ENCODE measurements around the gene ASMTL. TPM values are rescaled to one million over a fixed set of nuclear protein-coding genes. Genes with fewer than 3 reads are reported as not detected.

ASMTL gene
- total RNA-seq, 6 experiments from 2014 or later = 12.5 to 27.3 (median 18.6) TPM

GRCh38 chrX:1419545-1420355, 33.0 kb downstream of the ASMTL start:
- peaks cover 0 to 1% (median 0%) of the 10 kb centered on the region in 4 donors for H3K36me3 ChIP-seq

GRCh38 chrX:1418901-1419544, 33.7 kb downstream of the ASMTL start:
- ATAC-seq (peak in 2 of 4 donors; percentile 8 to 16), DNase-seq (peak in 1 of 3 donors; percentile 48)
- no peaks in the 10 kb centered on the region for H3K27me3 ChIP-seq
- H3K9me3 ChIP-seq = no peaks in the 10 kb centered on the region
- TF ChIP-seq POLR2A (IDR thresholded peaks at IDR 0.05) = no peak
- TF ChIP-seq CTCF (IDR thresholded peaks at IDR 0.05) = no peak
- no peak overlapping the region for H3K27ac ChIP-seq
- whole genome bisulfite sequencing (ENCODE audit: insufficient coverage, low coverage, low lambda C conversion rate, missing lambda C conversion rate) = no CpG with 5 or more reads among the region's 29 CpGs
- intact Hi-C loops (cut with DNase I) = no loop called here
- H3K4me3 ChIP-seq = no peak overlapping the region
- no peaks in the 10 kb centered on the region for H3K4me1 ChIP-seq
- H3K36me3 ChIP-seq = peaks cover 0 to 2% (median under 1%) of the 10 kb centered on the region in 4 donors

More at GRCh38 chrX:1419545-1420355, 33.0 kb downstream of the ASMTL start:
- intact Hi-C loops (cut with DNase I) = no loop called here
- WGBS (ENCODE audit: insufficient coverage, low coverage, low lambda C conversion rate, missing lambda C conversion rate) = 74% methylated on average over 4 of the region's 19 CpGs
- TF ChIP-seq CTCF (IDR thresholded peaks at IDR 0.05) = no peak
- TF ChIP-seq POLR2A (IDR thresholded peaks at IDR 0.05) = no peak
- DNase-seq (no peak), ATAC-seq (peak in 3 of 4 donors; percentile 9 to 20 (median 13))
- Histone ChIP-seq H3K4me1 (no peaks in the 10 kb centered on the region), H3K4me3 (no peak overlapping the region), H3K27ac (no peak overlapping the region), H3K27me3 (no peaks in the 10 kb centered on the region), H3K9me3 (no peaks in the 10 kb centered on the region)

DNA sequence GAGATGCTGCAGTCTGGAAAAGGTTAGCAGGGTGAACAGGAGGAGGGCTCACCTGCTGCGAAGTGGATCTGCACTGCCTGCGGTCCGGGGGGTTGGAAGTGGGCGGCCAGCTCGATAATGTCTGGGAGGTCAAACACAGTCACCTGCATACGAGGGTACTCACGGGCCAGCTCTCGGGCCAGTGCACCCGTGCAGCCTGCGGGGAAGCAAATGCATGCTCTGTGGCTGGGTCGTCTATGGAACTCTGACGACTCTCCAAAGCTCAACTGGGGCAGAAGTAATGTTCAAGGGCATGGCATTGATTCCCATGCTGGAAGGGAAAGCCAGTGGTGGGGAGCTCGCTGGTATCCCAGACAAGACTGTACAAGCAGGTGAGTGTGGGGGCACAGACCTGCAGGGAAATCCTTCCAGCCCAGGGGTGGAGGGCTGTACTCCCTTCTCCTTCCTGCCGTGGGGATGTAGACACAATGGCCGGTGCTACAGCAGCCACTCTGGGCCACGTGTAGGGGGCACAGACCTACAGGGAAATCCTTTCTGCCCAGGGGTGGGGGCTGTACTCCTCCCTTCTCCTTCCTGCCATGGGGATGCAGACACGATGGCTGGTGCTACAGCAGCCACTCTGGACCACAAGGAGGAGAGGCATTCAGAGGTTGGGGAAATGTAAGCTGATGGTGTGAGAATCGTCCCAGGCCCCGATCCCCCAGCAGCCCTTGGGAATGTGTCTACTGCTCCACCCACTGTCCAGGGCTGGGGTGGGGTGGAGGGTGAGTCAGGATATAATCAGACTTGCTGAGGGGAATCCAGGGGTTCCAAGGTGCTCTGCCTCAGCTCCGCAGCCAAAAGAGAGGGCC, 34.6 kb downstream of the ASMTL start:
- TF ChIP-seq CTCF (IDR thresholded peaks at IDR 0.05) = no peak
- TF ChIP-seq POLR2A (IDR thresholded peaks at IDR 0.05) = no peak
- H3K4me3 ChIP-seq = no peak overlapping the region
- 100% methylated on average over 2 of the region's 20 CpGs for WGBS (ENCODE audit: insufficient coverage, low coverage, low lambda C conversion rate, missing lambda C conversion rate)
- H3K36me3 ChIP-seq = peaks cover 0 to 7% (median under 1%) of the 10 kb centered on the region in 4 donors
- DNase-seq (peak in 1 of 3 donors; percentile 38), ATAC-seq (no peak)
- intact Hi-C loops (cut with DNase I) = no loop called here
- H3K27ac ChIP-seq = no peak overlapping the region
- H3K27me3 ChIP-seq = no peaks in the 10 kb centered on the region
- H3K4me1 ChIP-seq = no peaks in the 10 kb centered on the region
- H3K9me3 ChIP-seq = no peaks in the 10 kb centered on the region

GRCh38 chrX:1416965-1417760, 35.5 kb downstream of the ASMTL start:
- H3K4me1 ChIP-seq = no peaks in the 10 kb centered on the region
- 52% methylated on average over 6 of the region's 14 CpGs for WGBS (ENCODE audit: insufficient coverage, low coverage, low lambda C conversion rate, missing lambda C conversion rate)

More at GRCh38 chrX:1416965-1417760, 35.5 kb downstream of the ASMTL start:
- intact Hi-C loops (cut with DNase I) = no loop called here
- no peak for TF ChIP-seq POLR2A (IDR thresholded peaks at IDR 0.05)
- TF ChIP-seq CTCF (IDR thresholded peaks at IDR 0.05) = no peak
- peak in 1 of 3 donors; percentile 21 for DNase-seq
- ATAC-seq = no peak
- Histone ChIP-seq H3K9me3 (no peaks in the 10 kb centered on the region), H3K27ac (no peak overlapping the region), H3K27me3 (no peaks in the 10 kb centered on the region), H3K36me3 (peaks cover 0 to 14% (median under 1%) of the 10 kb centered on the region in 4 donors), H3K4me3 (no peak overlapping the region)

Measured in right lobe of liver (tissue), 6 donors.